Measurements from ENCODE around the gene VSTM4. TPM values are rescaled to one million over a fixed set of nuclear protein-coding genes. Genes with fewer than 3 reads are reported as not detected.

The VSTM4 gene
- total RNA-seq, 1 experiment from 2014 or later, result 0.72 TPM

- no peak for TF ChIP-seq TCF7 (CRISPR knock-in tag; IDR thresholded peaks at IDR 0.05; ENCODE audit: low read depth)
Observed at GRCh38 chr10:49039409-49039808, 75.9 kb downstream of the VSTM4 start (continued).

DNA sequence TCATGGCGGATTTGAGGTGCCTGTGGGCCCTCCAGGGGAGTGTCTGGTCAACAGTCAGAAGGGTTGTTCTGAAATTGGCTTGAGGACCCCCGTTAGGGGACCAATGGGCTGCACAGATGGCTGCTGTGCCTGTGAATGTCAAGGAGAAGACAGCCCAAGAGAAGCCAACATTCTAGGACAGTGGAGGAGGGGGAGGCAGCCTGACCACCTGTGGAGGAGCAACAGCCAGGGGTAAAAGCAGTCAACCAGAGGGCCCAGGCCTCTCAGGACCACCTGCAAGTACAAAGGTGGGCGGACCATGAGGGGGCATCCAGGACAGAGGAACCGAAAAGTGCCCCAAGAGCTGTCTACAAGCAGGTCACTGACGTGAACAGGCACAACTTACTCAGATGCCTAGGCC is 76.6 kb downstream of the VSTM4 start:
- Mint-ChIP-seq H3K4me3 (no peak overlapping the region), H3K27ac (no peak overlapping the region), H3K27me3 (ENCODE audit: low read depth) (no peaks in the 10 kb centered on the region), H3K4me1 (no peaks in the 10 kb centered on the region), H3K9me3 (no peaks in the 10 kb centered on the region), H3K36me3 (no peaks in the 10 kb centered on the region)
- TF ChIP-seq OVOL2 (CRISPR knock-in tag; IDR thresholded peaks at IDR 0.05; ENCODE audit: borderline replicate concordance), result no peak
- TF ChIP-seq TP53 (CRISPR knock-in tag; IDR thresholded peaks at IDR 0.05), result no peak
- TF ChIP-seq, protein P1, sequence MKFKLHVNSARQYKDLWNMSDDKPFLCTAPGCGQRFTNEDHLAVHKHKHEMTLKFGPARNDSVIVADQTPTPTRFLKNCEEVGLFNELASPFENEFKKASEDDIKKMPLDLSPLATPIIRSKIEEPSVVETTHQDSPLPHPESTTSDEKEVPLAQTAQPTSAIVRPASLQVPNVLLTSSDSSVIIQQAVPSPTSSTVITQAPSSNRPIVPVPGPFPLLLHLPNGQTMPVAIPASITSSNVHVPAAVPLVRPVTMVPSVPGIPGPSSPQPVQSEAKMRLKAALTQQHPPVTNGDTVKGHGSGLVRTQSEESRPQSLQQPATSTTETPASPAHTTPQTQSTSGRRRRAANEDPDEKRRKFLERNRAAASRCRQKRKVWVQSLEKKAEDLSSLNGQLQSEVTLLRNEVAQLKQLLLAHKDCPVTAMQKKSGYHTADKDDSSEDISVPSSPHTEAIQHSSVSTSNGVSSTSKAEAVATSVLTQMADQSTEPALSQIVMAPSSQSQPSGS (CRISPR knock-in tag; IDR thresholded peaks at IDR 0.05; ENCODE audit: borderline replicate concordance, low read depth), result no peak
- TF ChIP-seq, protein P2, sequence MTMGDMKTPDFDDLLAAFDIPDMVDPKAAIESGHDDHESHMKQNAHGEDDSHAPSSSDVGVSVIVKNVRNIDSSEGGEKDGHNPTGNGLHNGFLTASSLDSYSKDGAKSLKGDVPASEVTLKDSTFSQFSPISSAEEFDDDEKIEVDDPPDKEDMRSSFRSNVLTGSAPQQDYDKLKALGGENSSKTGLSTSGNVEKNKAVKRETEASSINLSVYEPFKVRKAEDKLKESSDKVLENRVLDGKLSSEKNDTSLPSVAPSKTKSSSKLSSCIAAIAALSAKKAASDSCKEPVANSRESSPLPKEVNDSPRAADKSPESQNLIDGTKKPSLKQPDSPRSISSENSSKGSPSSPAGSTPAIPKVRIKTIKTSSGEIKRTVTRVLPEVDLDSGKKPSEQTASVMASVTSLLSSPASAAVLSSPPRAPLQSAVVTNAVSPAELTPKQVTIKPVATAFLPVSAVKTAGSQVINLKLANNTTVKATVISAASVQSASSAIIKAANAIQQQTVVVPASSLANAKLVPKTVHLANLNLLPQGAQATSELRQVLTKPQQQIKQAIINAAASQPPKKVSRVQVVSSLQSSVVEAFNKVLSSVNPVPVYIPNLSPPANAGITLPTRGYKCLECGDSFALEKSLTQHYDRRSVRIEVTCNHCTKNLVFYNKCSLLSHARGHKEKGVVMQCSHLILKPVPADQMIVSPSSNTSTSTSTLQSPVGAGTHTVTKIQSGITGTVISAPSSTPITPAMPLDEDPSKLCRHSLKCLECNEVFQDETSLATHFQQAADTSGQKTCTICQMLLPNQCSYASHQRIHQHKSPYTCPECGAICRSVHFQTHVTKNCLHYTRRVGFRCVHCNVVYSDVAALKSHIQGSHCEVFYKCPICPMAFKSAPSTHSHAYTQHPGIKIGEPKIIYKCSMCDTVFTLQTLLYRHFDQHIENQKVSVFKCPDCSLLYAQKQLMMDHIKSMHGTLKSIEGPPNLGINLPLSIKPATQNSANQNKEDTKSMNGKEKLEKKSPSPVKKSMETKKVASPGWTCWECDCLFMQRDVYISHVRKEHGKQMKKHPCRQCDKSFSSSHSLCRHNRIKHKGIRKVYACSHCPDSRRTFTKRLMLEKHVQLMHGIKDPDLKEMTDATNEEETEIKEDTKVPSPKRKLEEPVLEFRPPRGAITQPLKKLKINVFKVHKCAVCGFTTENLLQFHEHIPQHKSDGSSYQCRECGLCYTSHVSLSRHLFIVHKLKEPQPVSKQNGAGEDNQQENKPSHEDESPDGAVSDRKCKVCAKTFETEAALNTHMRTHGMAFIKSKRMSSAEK (CRISPR knock-in tag; IDR thresholded peaks at IDR 0.05; ENCODE audit: borderline replicate concordance), result no peak
- no peak for TF ChIP-seq NFE2L1 (CRISPR knock-in tag; IDR thresholded peaks at IDR 0.05)
- TF ChIP-seq IRF2 (CRISPR knock-in tag; IDR thresholded peaks at IDR 0.05; ENCODE audit: borderline replicate concordance, low read depth), result no peak
- TF ChIP-seq SOX15 (CRISPR knock-in tag; IDR thresholded peaks at IDR 0.05), result no peak
- no peak for TF ChIP-seq ZNF416 (CRISPR knock-in tag; IDR thresholded peaks at IDR 0.05)
- no peak for TF ChIP-seq HMGA2 (CRISPR knock-in tag; IDR thresholded peaks at IDR 0.05)
- ATAC-seq, result no peak
- no peak for DNase-seq (ENCODE audit: low spot score)
- CTCF ChIA-PET, result no interaction called here
- POLR2A ChIA-PET, result no interaction called here

DNA sequence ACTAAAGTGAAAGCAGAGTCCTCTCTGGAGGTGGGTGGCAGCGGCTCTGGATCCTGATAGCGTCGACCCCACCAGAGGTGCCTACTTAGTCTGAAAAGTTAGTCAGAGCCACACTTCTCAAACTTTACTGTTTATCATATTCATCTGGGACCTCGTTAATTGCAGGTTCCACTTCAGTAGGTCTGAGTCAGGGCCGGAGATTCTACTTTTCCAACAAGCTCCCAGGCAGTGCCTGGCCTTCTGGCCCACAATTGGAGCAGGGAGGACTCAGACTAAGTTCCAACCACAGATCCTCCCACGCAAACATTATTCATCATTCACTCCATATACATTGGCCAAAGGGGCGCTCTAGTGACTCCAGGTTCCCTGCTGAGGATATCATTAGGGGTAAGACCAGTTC is 78.1 kb downstream of the VSTM4 start:
- no peaks in the 10 kb centered on the region for H3K27me3 Mint-ChIP-seq (ENCODE audit: low read depth)
- H3K4me1 Mint-ChIP-seq, result no peaks in the 10 kb centered on the region
- ATAC-seq, result no peak
- POLR2A ChIA-PET, result no interaction called here
- DNase-seq (ENCODE audit: low spot score), result no peak
- no peaks in the 10 kb centered on the region for H3K9me3 Mint-ChIP-seq
- H3K4me3 Mint-ChIP-seq, result no peak overlapping the region
- H3K36me3 Mint-ChIP-seq, result no peaks in the 10 kb centered on the region
- no peak overlapping the region for H3K27ac Mint-ChIP-seq
- CTCF ChIA-PET, result no interaction called here
- TF ChIP-seq ZNF671 (CRISPR knock-in tag; IDR thresholded peaks at IDR 0.05), result no peak
- TF ChIP-seq, protein P2 (CRISPR knock-in tag; IDR thresholded peaks at IDR 0.05; ENCODE audit: borderline replicate concordance), result no peak
- no peak for TF ChIP-seq TP53 (CRISPR knock-in tag; IDR thresholded peaks at IDR 0.05)
- no peak for TF ChIP-seq CDX4 (CRISPR knock-in tag; IDR thresholded peaks at IDR 0.05; ENCODE audit: borderline replicate concordance)
- TF ChIP-seq ELF4 (CRISPR knock-in tag; IDR thresholded peaks at IDR 0.05; ENCODE audit: low read depth), result no peak
- no peak for TF ChIP-seq ZBTB43 (CRISPR knock-in tag; IDR thresholded peaks at IDR 0.05)
- TF ChIP-seq SMAD4 (CRISPR knock-in tag; IDR thresholded peaks at IDR 0.05), result no peak
- TF ChIP-seq TEAD4 (CRISPR knock-in tag; IDR thresholded peaks at IDR 0.05), result no peak
- TF ChIP-seq, protein P3, sequence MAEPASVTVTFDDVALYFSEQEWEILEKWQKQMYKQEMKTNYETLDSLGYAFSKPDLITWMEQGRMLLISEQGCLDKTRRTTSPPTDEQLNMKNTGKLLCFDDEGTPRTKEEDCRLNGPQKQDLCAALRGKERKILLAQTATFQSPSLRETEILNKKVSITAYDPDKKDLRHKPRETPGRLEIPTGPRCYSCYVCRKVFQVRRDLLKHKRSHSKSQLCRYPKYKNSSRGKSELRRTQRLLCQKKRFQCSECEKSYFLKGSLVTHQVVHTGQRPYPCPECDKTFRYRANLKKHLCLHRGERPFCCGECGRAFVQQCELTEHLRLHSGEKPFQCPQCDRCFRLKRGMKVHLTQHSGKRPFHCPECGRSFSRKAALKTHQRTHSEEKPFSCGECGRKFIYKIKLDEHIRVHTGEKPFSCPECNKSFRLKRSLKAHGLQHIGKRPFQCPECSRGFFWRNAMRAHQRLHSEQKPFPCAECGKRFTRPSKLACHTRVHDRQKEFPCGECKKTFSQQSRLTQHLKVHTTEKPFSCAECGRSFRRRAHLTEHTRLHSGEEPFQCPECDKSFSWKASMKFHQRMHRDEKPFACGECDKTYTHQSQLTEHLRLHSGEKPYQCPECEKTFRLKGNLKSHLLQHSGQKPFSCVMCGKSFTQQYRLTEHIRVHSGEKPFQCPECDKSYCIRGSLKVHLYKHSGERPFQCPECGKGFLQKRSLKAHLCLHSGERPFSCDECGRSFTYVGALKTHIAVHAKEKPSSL (CRISPR knock-in tag; conservative IDR thresholded peaks at IDR 0.05), result no peak
- TF ChIP-seq KAT7 (CRISPR knock-in tag; IDR thresholded peaks at IDR 0.05; ENCODE audit: borderline replicate concordance), result no peak

Measured in WTC11 (cell line).